ENCODE measurements around the gene SLC17A7.
"Not testable (repeated sequence)": the region's sequence is repeated elsewhere in the genome, so short reads cannot be mapped to it uniquely, and the experiment has no call there.

SLC17A7 gene

GRCh38 chr19:49469828-49470614, 28.7 kb upstream of the SLC17A7 start:
- no peak for DNase-seq (ENCODE audit: low read depth, low spot score)

- DNase-seq (ENCODE audit: low read depth, low spot score) = peak; percentile 90
Observed at GRCh38 chr19:49468746-49469447, 27.6 kb upstream of the SLC17A7 start.

- DNase-seq (ENCODE audit: low read depth, low spot score) = no peak
Observed at GRCh38 chr19:49468199-49468598, 26.9 kb upstream of the SLC17A7 start.

GRCh38 chr19:49465371-49465770, 24.0 kb upstream of the SLC17A7 start:
- DNase-seq (ENCODE audit: low read depth, low spot score) = no peak

GRCh38 chr19:49463960-49464740, 22.8 kb upstream of the SLC17A7 start:
- DNase-seq (ENCODE audit: low read depth, low spot score) = no peak

- no peak for DNase-seq (ENCODE audit: low read depth, low spot score)
Observed at GRCh38 chr19:49462492-49462891, 21.2 kb upstream of the SLC17A7 start.

GRCh38 chr19:49461656-49462055, 20.3 kb upstream of the SLC17A7 start:
- DNase-seq (ENCODE audit: low read depth, low spot score) = no peak

- not testable (repeated sequence) for DNase-seq (ENCODE audit: low read depth, low spot score)
Observed at GRCh38 chr19:49461130-49461529, 19.8 kb upstream of the SLC17A7 start.

- no peak for DNase-seq (ENCODE audit: low read depth, low spot score)
Observed at GRCh38 chr19:49459388-49459787, 18.1 kb upstream of the SLC17A7 start.

- DNase-seq (ENCODE audit: low read depth, low spot score) = no peak
Observed at GRCh38 chr19:49458567-49458903, 17.2 kb upstream of the SLC17A7 start.

- DNase-seq (ENCODE audit: low read depth, low spot score) = no peak
Observed at GRCh38 chr19:49456326-49456725, 15.0 kb upstream of the SLC17A7 start.

GRCh38 chr19:49455773-49456172, 14.4 kb upstream of the SLC17A7 start:
- DNase-seq (ENCODE audit: low read depth, low spot score) = no peak

GRCh38 chr19:49453757-49454240, 12.5 kb upstream of the SLC17A7 start:
- DNase-seq (ENCODE audit: low read depth, low spot score) = no peak

- DNase-seq (ENCODE audit: low read depth, low spot score) = peak; percentile 80
Observed at GRCh38 chr19:49453013-49453756, 11.9 kb upstream of the SLC17A7 start, which contains the start of gene ALDH16A1. Gene ALDH16A1, plus strand, starts transcription at chr19:49453225. Its CDS starts 107 bp downstream, at chr19:49453332.

GRCh38 chr19:49451430-49452181, 10.3 kb upstream of the SLC17A7 start, which contains the start of gene PIH1D1:
Gene PIH1D1, minus strand, starts transcription at chr19:49451814. Its CDS starts 240 bp downstream, at chr19:49451574.
- DNase-seq (ENCODE audit: low read depth, low spot score) = peak; percentile 100

GRCh38 chr19:49450405-49450804, 9.1 kb upstream of the SLC17A7 start:
- DNase-seq (ENCODE audit: low read depth, low spot score) = no peak

GRCh38 chr19:49448432-49448786, 7.1 kb upstream of the SLC17A7 start:
- DNase-seq (ENCODE audit: low read depth, low spot score) = no peak

- no peak for DNase-seq (ENCODE audit: low read depth, low spot score)
Observed at GRCh38 chr19:49447485-49448431, 6.4 kb upstream of the SLC17A7 start.

- no peak for DNase-seq (ENCODE audit: low read depth, low spot score)
Observed at GRCh38 chr19:49445997-49446396, 4.7 kb upstream of the SLC17A7 start.

Measured in iPS DF 19.7 (cell line).